Measurements from ENCODE around the gene KPNB1.

KPNB1 gene

GRCh38 chr17:47714773-47715396 lies 65.2 kb downstream of the KPNB1 start:
- DNase-seq = no peak

GRCh38 chr17:47715669-47716325 lies 66.1 kb downstream of the KPNB1 start:
- no peak for DNase-seq

- no peak for DNase-seq
Measured at GRCh38 chr17:47716375-47716774, 66.7 kb downstream of the KPNB1 start.

- peak in 1 of 3 donors; percentile 57 for DNase-seq
Measured at GRCh38 chr17:47717261-47717697, 67.6 kb downstream of the KPNB1 start.

- peak in 1 of 3 donors; percentile 28 for DNase-seq
Measured at GRCh38 chr17:47717979-47718621, 68.4 kb downstream of the KPNB1 start.

GRCh38 chr17:47718634-47719405 lies 69.1 kb downstream of the KPNB1 start:
- no peak for DNase-seq

GRCh38 chr17:47719411-47720152 lies 69.9 kb downstream of the KPNB1 start:
- peak; percentile 72 to 83 (median 76) for DNase-seq

- DNase-seq = no peak
Measured at GRCh38 chr17:47720196-47720595, 70.5 kb downstream of the KPNB1 start.

GRCh38 chr17:47720754-47721533 lies 71.2 kb downstream of the KPNB1 start:
- peak; percentile 90 to 96 (median 95) for DNase-seq

GRCh38 chr17:47721725-47722124 lies 72.0 kb downstream of the KPNB1 start:
- DNase-seq = no peak

- no peak for DNase-seq
Measured at GRCh38 chr17:47724705-47725104, 75.0 kb downstream of the KPNB1 start.

GRCh38 chr17:47725446-47726111 lies 75.9 kb downstream of the KPNB1 start:
- DNase-seq = no peak

GRCh38 chr17:47726796-47727703 lies 77.3 kb downstream of the KPNB1 start:
- no peak for DNase-seq

- no peak for DNase-seq
Measured at GRCh38 chr17:47727704-47728036, 78.0 kb downstream of the KPNB1 start.

GRCh38 chr17:47728214-47728877 lies 78.6 kb downstream of the KPNB1 start:
- DNase-seq = no peak

- no peak for DNase-seq
Measured at GRCh38 chr17:47729476-47729875, 79.8 kb downstream of the KPNB1 start.

GRCh38 chr17:47730681-47731080 lies 81.0 kb downstream of the KPNB1 start:
- no peak for DNase-seq

GRCh38 chr17:47731396-47731795 lies 81.7 kb downstream of the KPNB1 start:
- no peak for DNase-seq

GRCh38 chr17:47732399-47733046 lies 82.8 kb downstream of the KPNB1 start:
- no peak for DNase-seq

All from suppressor macrophage treated with lipopolysaccharide for 1 hour (primary cell).